ENCODE measurements around the gene LRCH1.

- TF ChIP-seq CTCF (IDR thresholded peaks at IDR 0.05) (no peak), POLR2A (IDR thresholded peaks at IDR 0.05) (no peak)
These were observed 69.0 kb downstream of the LRCH1 start for GRCh38 chr13:46621792-46622629.
